ENCODE data around the gene CLK4.
"Not testable (repeated sequence)": the region's sequence is repeated elsewhere in the genome, so short reads cannot be mapped to it uniquely, and the experiment has no call there.

The CLK4 gene

GRCh38 chr5:178585421-178585820, 41.4 kb downstream of the CLK4 start:
- Histone ChIP-seq H3K27ac (ENCODE audit: low read length) (peak overlapping the region; percentile 41), H3K27me3 (ENCODE audit: control insufficient read depth in 1 of 2, insufficient read depth in 2 of 2, low read length in 2 of 2) (peaks cover 4 to 12% of the 10 kb centered on the region in 2 donors), H3K9ac (ENCODE audit: low read length in 2 of 2) (peak overlapping the region in 1 of 2 donors; percentile 89), H3K4me1 (ENCODE audit: control insufficient read depth, insufficient read depth, low read length) (peaks cover 17% of the 10 kb centered on the region)
- not testable (repeated sequence) for H3K36me3 ChIP-seq (ENCODE audit: control insufficient read depth in 2 of 2, insufficient read depth in 2 of 2, low read length in 2 of 2); H3K4me3 ChIP-seq (ENCODE audit: low read length in 2 of 2); H3K9me3 ChIP-seq (ENCODE audit: control insufficient read depth in 2 of 2, low read length in 2 of 2)

GRCh38 chr5:178583279-178583678, 43.6 kb downstream of the CLK4 start:
- no peaks in the 10 kb centered on the region for H3K9me3 ChIP-seq (ENCODE audit: control insufficient read depth in 2 of 2, low read length in 2 of 2)
- H3K4me3 ChIP-seq (ENCODE audit: low read length in 2 of 2), result no peak overlapping the region
- no peak overlapping the region for H3K9ac ChIP-seq (ENCODE audit: low read length in 2 of 2)
- H3K27me3 ChIP-seq (ENCODE audit: control insufficient read depth in 1 of 2, insufficient read depth in 2 of 2, low read length in 2 of 2), result peaks cover 0 to 4% of the 10 kb centered on the region in 2 donors
- H3K27ac ChIP-seq (ENCODE audit: low read length), result no peak overlapping the region
- H3K36me3 ChIP-seq (ENCODE audit: control insufficient read depth in 2 of 2, insufficient read depth in 2 of 2, low read length in 2 of 2), result peaks cover 0 to 2% of the 10 kb centered on the region in 2 donors
- peaks cover 4% of the 10 kb centered on the region for H3K4me1 ChIP-seq (ENCODE audit: control insufficient read depth, insufficient read depth, low read length)

GRCh38 chr5:178582291-178582690, 44.6 kb downstream of the CLK4 start:
- peaks cover 0 to 9% of the 10 kb centered on the region in 2 donors for H3K27me3 ChIP-seq (ENCODE audit: control insufficient read depth in 1 of 2, insufficient read depth in 2 of 2, low read length in 2 of 2)
- H3K4me1 ChIP-seq (ENCODE audit: control insufficient read depth, insufficient read depth, low read length), result peaks cover 4% of the 10 kb centered on the region
- peaks cover 0 to 2% of the 10 kb centered on the region in 2 donors for H3K36me3 ChIP-seq (ENCODE audit: control insufficient read depth in 2 of 2, insufficient read depth in 2 of 2, low read length in 2 of 2)
- H3K4me3 ChIP-seq (ENCODE audit: low read length in 2 of 2), result no peak overlapping the region
- H3K9ac ChIP-seq (ENCODE audit: low read length in 2 of 2), result no peak overlapping the region
- H3K27ac ChIP-seq (ENCODE audit: low read length), result no peak overlapping the region
- H3K9me3 ChIP-seq (ENCODE audit: control insufficient read depth in 2 of 2, low read length in 2 of 2), result no peaks in the 10 kb centered on the region

DNA sequence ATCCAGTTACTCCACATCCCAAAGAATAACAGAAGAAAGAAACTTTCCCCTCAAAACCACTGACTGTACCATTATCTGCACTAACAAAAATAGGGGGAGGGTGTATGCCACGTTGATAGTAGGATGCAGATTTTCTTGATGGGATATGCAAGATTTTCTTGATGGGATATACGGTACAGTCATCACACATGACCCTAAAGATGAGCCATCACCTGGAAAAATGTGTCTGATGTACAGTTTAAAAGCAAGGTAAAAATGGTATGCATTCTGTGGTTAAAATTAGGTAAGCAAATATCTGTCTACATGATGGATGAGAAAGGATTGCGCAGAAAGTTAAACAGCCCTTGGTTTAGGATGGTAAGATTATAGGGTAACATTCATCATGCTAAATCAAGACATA, 45.2 kb downstream of the CLK4 start:
- peaks cover 0 to 9% of the 10 kb centered on the region in 2 donors for H3K27me3 ChIP-seq (ENCODE audit: control insufficient read depth in 1 of 2, insufficient read depth in 2 of 2, low read length in 2 of 2)

DNA sequence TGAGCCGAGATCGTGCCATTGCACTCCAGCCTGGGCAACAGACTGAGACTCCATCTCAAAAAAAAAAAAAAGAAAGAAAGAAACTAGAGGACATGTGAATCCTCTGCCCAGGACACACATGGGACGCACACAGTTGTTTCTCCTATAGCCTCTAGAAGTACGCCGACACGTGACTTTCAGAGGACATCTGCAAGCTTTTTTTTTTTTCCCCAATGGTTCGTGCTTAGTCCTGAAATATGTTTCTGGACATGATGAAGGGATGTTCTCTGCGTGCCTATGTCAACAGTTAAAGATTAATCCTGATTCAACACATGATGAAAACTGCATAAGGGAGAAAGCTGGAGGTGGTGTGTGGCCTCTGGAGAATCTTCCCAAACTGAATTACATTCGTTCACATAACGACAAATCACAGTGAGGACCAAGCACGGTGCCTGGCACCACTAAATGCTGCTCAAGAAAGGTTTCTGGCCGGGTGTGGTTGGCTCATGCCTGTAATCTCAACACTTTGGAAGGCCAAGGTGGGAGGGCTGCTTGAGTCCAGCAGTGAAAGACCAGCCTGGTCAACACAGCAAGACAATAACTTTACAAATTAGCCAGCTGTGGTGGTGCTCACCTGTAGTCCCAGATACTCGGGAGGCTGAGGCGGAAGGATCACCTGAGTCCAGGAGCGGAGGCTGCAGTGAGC, 46.4 kb downstream of the CLK4 start:
- Histone ChIP-seq H3K36me3 (ENCODE audit: control insufficient read depth in 2 of 2, insufficient read depth in 2 of 2, low read length in 2 of 2) (peaks cover 0 to under 1% of the 10 kb centered on the region in 2 donors), H3K27ac (ENCODE audit: low read length) (no peak overlapping the region), H3K4me3 (ENCODE audit: low read length in 2 of 2) (no peak overlapping the region), H3K9ac (ENCODE audit: low read length in 2 of 2) (no peak overlapping the region), H3K9me3 (ENCODE audit: control insufficient read depth in 2 of 2, low read length in 2 of 2) (no peaks in the 10 kb centered on the region), H3K4me1 (ENCODE audit: control insufficient read depth, insufficient read depth, low read length) (peaks cover 2% of the 10 kb centered on the region), H3K27me3 (ENCODE audit: control insufficient read depth in 1 of 2, insufficient read depth in 2 of 2, low read length in 2 of 2) (peaks cover 0 to 11% of the 10 kb centered on the region in 2 donors)

More for the DNA sequence above, 45.2 kb downstream of the CLK4 start:
- H3K4me1 ChIP-seq (ENCODE audit: control insufficient read depth, insufficient read depth, low read length), result peaks cover 4% of the 10 kb centered on the region
- H3K4me3 ChIP-seq (ENCODE audit: low read length in 2 of 2), result no peak overlapping the region
- no peak overlapping the region for H3K27ac ChIP-seq (ENCODE audit: low read length)
- no peak overlapping the region for H3K9ac ChIP-seq (ENCODE audit: low read length in 2 of 2)
- peaks cover 0 to 2% of the 10 kb centered on the region in 2 donors for H3K36me3 ChIP-seq (ENCODE audit: control insufficient read depth in 2 of 2, insufficient read depth in 2 of 2, low read length in 2 of 2)
- H3K9me3 ChIP-seq (ENCODE audit: control insufficient read depth in 2 of 2, low read length in 2 of 2), result no peaks in the 10 kb centered on the region

DNA sequence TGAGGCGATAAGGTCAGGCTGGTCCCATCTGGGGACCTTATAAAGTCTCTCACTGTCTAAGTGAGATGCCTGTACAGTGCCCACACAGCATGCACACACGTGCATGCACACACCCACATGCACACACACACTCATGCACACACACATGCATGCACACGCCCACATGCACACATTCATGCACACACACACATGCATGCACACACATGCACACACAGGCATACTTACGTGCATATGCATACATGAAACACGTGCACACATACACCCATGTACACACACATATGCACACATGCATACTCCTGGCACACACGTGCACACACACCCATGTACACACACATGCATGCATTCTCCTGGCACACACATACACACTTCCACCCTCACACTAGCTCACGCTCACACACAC, 48.9 kb downstream of the CLK4 start:
- Histone ChIP-seq H3K36me3 (ENCODE audit: control insufficient read depth in 2 of 2, insufficient read depth in 2 of 2, low read length in 2 of 2) (no peaks in the 10 kb centered on the region), H3K4me3 (ENCODE audit: low read length in 2 of 2) (no peak overlapping the region), H3K27me3 (ENCODE audit: control insufficient read depth in 1 of 2, insufficient read depth in 2 of 2, low read length in 2 of 2) (peaks cover 2 to 16% of the 10 kb centered on the region in 2 donors), H3K27ac (ENCODE audit: low read length) (no peak overlapping the region), H3K9ac (ENCODE audit: low read length in 2 of 2) (no peak overlapping the region), H3K4me1 (ENCODE audit: control insufficient read depth, insufficient read depth, low read length) (no peaks in the 10 kb centered on the region), H3K9me3 (ENCODE audit: control insufficient read depth in 2 of 2, low read length in 2 of 2) (no peaks in the 10 kb centered on the region)

DNA sequence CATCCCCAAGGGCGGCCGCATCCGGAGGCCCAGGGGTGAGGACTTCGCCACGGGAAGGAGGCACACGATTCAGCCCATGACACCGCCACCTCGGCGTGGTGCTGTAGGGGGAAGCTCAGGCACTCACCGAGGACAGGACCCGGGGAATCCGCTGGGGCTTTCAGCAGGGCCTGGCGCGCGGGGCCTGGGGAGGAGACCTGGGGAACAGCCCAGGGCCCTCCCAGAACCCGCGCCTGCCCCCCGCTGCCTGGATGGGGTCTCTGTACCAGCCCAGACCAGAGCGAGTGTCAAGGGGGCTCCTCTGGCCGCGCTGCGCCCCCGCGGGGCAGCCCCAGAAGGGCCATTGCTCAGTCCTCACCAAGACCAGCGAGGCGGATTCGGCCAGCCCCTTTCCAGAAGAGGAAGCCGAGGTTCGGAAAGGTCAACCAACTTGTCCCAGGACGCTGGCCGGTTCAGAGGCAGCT, 49.4 kb downstream of the CLK4 start:
- Histone ChIP-seq H3K9me3 (ENCODE audit: control insufficient read depth in 2 of 2, low read length in 2 of 2) (peaks cover 0 to 4% of the 10 kb centered on the region in 2 donors), H3K9ac (ENCODE audit: low read length in 2 of 2) (no peak overlapping the region), H3K27me3 (ENCODE audit: control insufficient read depth in 1 of 2, insufficient read depth in 2 of 2, low read length in 2 of 2) (peaks cover 2 to 16% of the 10 kb centered on the region in 2 donors), H3K4me1 (ENCODE audit: control insufficient read depth, insufficient read depth, low read length) (no peaks in the 10 kb centered on the region), H3K36me3 (ENCODE audit: control insufficient read depth in 2 of 2, insufficient read depth in 2 of 2, low read length in 2 of 2) (no peaks in the 10 kb centered on the region), H3K27ac (ENCODE audit: low read length) (no peak overlapping the region), H3K4me3 (ENCODE audit: low read length in 2 of 2) (no peak overlapping the region)

- H3K4me3 ChIP-seq (ENCODE audit: low read length in 2 of 2), result peak overlapping the region in 1 of 2 donors; percentile 52
- H3K27ac ChIP-seq (ENCODE audit: low read length), result no peak overlapping the region
- no peaks in the 10 kb centered on the region for H3K36me3 ChIP-seq (ENCODE audit: control insufficient read depth in 2 of 2, insufficient read depth in 2 of 2, low read length in 2 of 2)
- H3K4me1 ChIP-seq (ENCODE audit: control insufficient read depth, insufficient read depth, low read length), result no peaks in the 10 kb centered on the region
- peaks cover 0 to 4% of the 10 kb centered on the region in 2 donors for H3K9me3 ChIP-seq (ENCODE audit: control insufficient read depth in 2 of 2, low read length in 2 of 2)
- H3K27me3 ChIP-seq (ENCODE audit: control insufficient read depth in 1 of 2, insufficient read depth in 2 of 2, low read length in 2 of 2), result peaks cover 2 to 16% of the 10 kb centered on the region in 2 donors
- H3K9ac ChIP-seq (ENCODE audit: low read length in 2 of 2), result no peak overlapping the region
These were observed 50.1 kb downstream of the CLK4 start for GRCh38 chr5:178576591-178577351.

- no peak overlapping the region for H3K27ac ChIP-seq (ENCODE audit: low read length)
- H3K9me3 ChIP-seq (ENCODE audit: control insufficient read depth in 2 of 2, low read length in 2 of 2), result peaks cover 0 to 4% of the 10 kb centered on the region in 2 donors
- no peak overlapping the region for H3K9ac ChIP-seq (ENCODE audit: low read length in 2 of 2)
- no peaks in the 10 kb centered on the region for H3K36me3 ChIP-seq (ENCODE audit: control insufficient read depth in 2 of 2, insufficient read depth in 2 of 2, low read length in 2 of 2)
- peaks cover 2 to 17% of the 10 kb centered on the region in 2 donors for H3K27me3 ChIP-seq (ENCODE audit: control insufficient read depth in 1 of 2, insufficient read depth in 2 of 2, low read length in 2 of 2)
- no peaks in the 10 kb centered on the region for H3K4me1 ChIP-seq (ENCODE audit: control insufficient read depth, insufficient read depth, low read length)
- H3K4me3 ChIP-seq (ENCODE audit: low read length in 2 of 2), result no peak overlapping the region
These were observed 53.6 kb downstream of the CLK4 start for GRCh38 chr5:178573216-178573615.

DNA sequence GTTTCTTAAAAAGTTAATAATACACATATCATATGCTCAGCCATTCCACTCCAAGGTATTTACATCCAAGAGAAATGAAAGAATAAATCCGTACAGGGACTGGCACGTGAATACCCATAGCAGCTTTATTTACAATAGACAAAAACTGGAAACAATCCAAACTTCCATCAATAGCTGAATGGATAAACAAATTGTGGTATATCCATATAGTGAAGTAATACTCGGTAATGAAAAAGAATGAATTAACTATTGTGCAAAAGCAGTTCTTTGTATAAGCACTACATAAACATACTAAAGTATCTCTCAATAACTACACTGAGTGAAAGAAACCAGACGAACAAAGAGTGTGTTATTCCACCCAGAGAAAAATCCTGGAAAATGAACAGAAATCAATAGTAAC, 54.2 kb downstream of the CLK4 start:
- Histone ChIP-seq H3K27me3 (ENCODE audit: control insufficient read depth in 1 of 2, insufficient read depth in 2 of 2, low read length in 2 of 2) (peaks cover 2 to 13% of the 10 kb centered on the region in 2 donors), H3K4me1 (ENCODE audit: control insufficient read depth, insufficient read depth, low read length) (no peaks in the 10 kb centered on the region)

More for the DNA sequence above, 54.2 kb downstream of the CLK4 start:
- H3K36me3 ChIP-seq (ENCODE audit: control insufficient read depth in 2 of 2, insufficient read depth in 2 of 2, low read length in 2 of 2), result no peaks in the 10 kb centered on the region
- no peak overlapping the region for H3K27ac ChIP-seq (ENCODE audit: low read length)
- H3K4me3 ChIP-seq (ENCODE audit: low read length in 2 of 2), result no peak overlapping the region
- H3K9ac ChIP-seq (ENCODE audit: low read length in 2 of 2), result no peak overlapping the region
- peaks cover 0 to 4% of the 10 kb centered on the region in 2 donors for H3K9me3 ChIP-seq (ENCODE audit: control insufficient read depth in 2 of 2, low read length in 2 of 2)
